GM18951 (cell line): ENCODE data around the gene PSMD4.

Experiments
- POLR2A ChIP-seq: IDR thresholded peaks from 4 replicates; pipeline ENCODE4 v1.6.1; 2011; ENCODE audit warnings: mild to moderate bottlenecking; ENCODE audit not compliant: insufficient read length, insufficient read depth; ENCODE audit errors: extremely low read depth
- in situ Hi-C: fragments of 300-500 bp; cut with MboI; formaldehyde crosslinking; loops from one replicate; pipeline ENCODE4 v1.12.0; 2022; ENCODE audit warnings: low sequenced_read_pairs, mixed read lengths, inconsistent platforms; ENCODE audit not compliant: unreplicated experiment

Gene PSMD4

GRCh38 chr1:151281969-151282882 lies 27.7 kb downstream of the PSMD4 start, which contains the start of gene ZNF687:
ZNF687 (plus strand) TSS chr1:151282299; CDS start chr1:151286292, 3,993 bp downstream.
- in situ Hi-C loops = no loop called here
- TF ChIP-seq POLR2A = peak; percentile 74

DNA sequence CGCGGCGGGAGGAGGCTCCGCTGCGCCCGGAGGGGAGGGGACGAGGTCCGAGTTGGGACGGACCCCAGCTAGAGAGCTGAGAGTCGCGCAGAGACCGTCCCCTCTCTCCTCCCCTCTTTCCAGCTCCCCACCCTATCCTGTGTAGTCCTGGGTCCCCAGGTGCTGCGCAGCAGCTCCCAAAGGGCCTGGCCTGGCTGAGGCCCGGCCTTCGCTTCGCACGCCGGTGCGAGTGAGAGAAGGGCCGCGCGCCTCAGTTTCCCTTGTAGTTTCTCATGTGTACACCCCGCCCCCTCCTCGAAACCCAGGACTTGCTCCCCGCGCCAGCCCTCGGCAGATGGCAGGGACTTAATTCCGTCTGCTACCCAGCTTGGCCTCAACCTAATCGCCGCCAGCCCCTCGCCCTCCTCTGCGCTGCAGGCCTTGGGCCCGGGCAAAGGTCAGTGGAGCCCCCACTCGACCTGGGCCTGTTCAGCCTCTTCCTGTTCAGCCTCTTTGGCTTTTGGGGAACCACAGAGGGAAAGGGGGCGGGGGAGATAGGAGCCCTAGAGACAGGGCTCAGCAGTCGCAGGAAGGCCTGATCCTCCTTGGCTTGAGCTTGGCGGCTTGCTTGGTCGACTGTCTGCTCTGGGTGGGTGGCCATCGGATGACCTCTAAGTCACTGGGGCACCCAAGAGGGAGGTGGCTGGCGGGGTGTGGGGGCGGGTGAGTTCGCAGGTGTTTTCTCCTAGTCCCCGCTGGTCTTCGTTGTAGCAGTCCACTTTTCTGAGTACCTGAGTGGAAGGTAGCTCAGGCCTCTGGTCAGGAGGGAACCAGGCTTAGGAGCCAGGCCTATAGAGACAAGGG lies 28.6 kb downstream of the PSMD4 start:
- in situ Hi-C loops = no loop called here
- TF ChIP-seq POLR2A = peak; percentile 24

DNA sequence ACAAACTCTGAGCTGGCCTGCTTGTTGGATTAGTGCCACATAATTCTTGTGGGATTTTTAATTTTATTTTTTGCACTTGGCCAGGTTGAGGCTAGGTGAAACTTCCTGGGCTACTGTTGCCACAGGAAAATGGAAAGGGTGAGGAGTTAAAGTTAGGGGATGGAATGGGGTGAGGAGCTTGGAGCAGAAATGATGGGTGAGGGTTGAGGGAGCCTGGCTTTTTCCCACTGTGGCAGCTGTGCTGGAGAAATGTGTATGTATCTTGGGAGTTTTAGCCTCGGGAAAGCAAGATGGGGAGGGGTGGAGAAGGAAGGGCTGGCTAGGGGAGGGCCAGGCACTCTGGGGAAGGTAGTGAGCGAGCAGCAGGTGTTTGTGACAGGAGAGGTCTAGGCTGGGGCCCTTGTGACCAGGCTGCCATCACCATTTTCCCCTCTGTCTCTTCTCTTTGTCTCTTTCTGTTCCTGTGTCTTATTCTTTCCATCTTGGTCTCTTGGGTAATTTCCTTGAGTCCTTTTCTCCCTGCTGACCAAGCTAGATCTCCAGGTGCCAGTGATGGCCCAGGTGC lies 29.6 kb downstream of the PSMD4 start:
- in situ Hi-C loops = no loop called here

GRCh38 chr1:151286619-151287340 lies 32.2 kb downstream of the PSMD4 start:
- no peak for TF ChIP-seq POLR2A
- in situ Hi-C loops = no loop called here

More for the DNA sequence above, 29.6 kb downstream of the PSMD4 start:
- no peak for TF ChIP-seq POLR2A

DNA sequence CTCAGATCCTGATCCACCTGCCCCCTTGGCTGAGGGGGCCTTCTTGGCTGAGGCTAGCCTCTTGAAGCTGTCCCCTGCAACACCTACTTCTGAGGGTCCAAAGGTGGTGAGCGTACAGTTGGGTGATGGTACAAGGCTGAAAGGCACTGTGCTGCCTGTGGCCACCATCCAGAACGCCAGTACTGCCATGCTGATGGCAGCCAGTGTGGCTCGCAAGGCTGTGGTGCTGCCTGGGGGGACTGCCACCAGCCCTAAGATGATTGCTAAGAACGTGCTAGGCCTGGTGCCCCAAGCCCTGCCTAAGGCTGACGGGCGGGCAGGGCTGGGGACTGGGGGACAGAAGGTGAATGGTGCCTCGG lies 32.8 kb downstream of the PSMD4 start:
- in situ Hi-C loops = no loop called here
- no peak for TF ChIP-seq POLR2A

GRCh38 chr1:151287767-151288500 lies 33.4 kb downstream of the PSMD4 start:
- TF ChIP-seq POLR2A = peak; percentile 21
- in situ Hi-C loops = no loop called here

- in situ Hi-C loops = no loop called here
- no peak for TF ChIP-seq POLR2A
Measured at GRCh38 chr1:151288502-151288901, 34.0 kb downstream of the PSMD4 start.

DNA sequence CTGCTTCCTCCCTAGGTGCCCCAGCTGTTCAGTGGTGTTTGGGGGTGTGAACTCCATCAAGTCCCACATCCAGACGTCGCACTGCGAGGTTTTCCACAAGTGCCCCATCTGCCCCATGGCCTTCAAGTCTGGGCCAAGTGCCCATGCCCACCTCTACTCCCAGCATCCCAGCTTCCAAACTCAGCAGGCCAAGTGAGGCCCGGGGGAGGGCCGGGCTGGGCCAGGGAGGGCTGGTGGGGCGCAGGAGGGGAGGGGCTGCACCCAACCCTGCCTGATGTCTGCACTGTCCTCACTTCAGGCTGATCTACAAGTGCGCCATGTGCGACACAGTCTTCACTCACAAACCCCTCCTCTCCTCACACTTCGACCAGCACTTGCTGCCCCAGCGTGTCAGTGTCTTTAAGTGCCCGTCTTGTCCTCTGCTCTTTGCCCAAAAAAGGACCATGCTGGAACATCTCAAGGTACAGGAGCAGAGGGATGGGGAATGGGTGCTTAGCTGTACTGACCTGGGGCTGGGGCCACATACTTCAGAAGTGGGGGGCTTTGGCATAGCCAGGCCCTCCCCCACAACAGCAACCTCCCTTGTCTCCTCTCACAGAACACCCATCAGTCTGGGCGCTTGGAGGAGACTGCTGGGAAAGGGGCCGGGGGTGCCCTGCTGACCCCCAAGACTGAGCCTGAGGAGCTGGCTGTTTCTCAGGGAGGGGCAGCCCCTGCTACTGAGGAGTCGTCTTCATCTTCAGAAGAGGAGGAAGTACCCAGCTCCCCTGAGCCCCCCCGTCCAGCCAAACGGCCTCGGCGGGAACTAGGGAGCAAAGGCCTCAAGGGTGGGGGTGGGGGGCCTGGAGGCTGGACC lies 34.8 kb downstream of the PSMD4 start:
- in situ Hi-C loops = no loop called here
- no peak for TF ChIP-seq POLR2A

- TF ChIP-seq POLR2A = peak; percentile 31
- in situ Hi-C loops = no loop called here
Measured at GRCh38 chr1:151289991-151290708, 35.6 kb downstream of the PSMD4 start.

DNA sequence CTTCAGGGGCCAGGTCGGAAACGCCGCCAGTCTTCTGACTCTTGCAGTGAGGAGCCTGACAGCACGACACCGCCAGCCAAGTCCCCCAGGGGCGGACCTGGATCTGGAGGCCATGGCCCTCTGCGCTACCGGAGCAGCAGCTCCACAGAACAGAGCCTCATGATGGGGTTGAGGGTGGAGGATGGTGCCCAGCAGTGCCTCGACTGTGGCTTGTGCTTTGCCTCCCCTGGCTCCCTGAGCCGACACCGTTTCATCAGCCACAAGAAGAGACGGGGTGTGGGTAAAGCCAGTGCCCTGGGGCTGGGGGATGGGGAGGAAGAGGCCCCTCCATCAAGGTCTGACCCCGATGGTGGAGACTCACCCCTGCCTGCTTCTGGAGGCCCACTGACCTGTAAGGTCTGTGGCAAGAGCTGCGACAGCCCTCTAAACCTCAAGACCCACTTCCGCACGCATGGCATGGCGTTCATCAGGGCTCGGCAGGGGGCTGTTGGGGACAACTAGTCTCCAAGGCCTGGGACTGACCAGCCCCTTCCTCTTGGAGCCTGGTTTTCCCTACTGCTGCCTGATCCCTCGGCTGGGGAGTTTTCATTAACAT lies 36.3 kb downstream of the PSMD4 start:
- in situ Hi-C loops = no loop called here
- peak; percentile 31 for TF ChIP-seq POLR2A
